ENCODE results near the gene PEX11G.
"Not testable (repeated sequence)": the region's sequence is repeated elsewhere in the genome, so short reads cannot be mapped to it uniquely, and the experiment has no call there.

The PEX11G gene

DNA sequence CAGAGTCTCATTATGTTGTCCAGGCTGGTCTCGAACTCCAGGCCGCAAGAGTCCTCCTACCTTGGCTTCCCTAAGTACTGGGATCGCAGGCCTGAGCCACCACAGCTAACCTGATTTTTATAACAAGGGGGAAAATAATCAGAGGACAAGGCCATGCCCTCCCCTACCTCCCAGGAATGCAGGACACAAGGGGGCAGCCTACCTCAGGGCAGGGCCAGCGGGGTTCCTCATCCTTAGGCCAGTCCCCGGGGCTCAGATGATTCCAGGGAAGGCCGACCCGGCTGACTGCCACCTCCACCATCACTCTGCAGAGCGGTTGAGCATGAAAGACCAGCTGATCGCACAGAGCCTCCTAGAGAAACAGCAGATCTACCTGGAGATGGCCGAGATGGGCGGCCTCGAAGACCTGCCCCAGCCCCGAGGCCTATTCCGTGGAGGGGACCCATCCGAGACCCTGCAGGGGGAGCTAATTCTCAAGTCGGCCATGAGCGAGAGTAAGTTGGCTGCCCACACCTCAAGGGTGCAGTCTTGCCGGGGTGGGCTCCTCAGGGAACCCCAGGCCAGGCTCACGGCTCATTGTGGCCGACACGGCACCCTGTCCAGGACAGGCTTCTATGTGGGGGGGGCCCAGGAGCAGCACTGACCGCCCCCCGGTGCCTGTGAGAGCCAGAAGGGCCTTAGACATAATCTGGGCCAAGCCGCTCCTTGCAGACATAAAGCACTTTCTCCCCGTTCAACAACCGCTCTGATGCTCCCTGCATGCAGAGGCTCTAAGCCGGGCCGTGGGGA is 26.8 kb downstream of the PEX11G start:
- DNase-seq, result no peak

GRCh38 chr19:7460562-7460966 is 28.3 kb downstream of the PEX11G start:
- DNase-seq, result no peak

DNA sequence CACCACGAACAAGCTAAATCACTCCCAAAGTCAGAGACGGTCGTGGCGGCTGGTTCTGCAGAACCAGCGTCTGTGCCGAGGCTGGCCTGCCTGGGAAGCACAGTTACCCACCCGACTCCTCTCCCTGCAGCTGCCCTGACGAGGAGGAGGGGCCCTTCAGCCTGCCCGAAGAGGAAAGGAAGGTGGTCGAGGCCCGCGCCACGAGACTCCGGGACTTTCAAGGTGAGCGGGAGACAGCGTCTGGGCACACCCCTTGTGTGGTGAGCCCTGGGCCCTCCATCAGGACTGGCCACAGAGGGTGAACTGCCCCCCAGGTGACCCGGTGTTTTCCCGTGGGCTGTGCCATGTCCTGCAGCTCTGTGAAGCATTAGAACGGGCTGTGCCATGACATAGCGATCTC is 29.1 kb downstream of the PEX11G start:
- DNase-seq, result no peak

DNA sequence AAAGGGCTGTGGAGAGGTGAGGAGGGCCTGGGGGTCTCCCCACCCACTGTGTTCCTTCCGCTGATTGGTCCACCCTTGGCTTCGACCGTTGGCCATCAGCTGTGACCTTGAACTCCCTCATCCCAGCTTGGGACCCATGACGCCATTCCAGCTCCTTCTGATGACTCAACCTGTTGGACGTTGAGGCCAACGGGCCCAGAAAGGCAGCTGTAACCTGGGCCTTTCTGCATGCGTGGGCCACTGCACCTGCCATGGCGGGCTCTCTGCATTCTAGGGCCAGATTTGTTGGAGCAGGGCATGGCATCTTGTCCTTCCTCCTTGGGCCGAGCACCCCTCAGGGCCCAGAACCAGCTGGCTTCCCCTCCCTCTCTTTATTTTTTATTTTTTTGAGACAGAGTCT is 30.2 kb downstream of the PEX11G start:
- no peak for DNase-seq

GRCh38 chr19:7456964-7457541 is 31.8 kb downstream of the PEX11G start:
- DNase-seq, result no peak

DNA sequence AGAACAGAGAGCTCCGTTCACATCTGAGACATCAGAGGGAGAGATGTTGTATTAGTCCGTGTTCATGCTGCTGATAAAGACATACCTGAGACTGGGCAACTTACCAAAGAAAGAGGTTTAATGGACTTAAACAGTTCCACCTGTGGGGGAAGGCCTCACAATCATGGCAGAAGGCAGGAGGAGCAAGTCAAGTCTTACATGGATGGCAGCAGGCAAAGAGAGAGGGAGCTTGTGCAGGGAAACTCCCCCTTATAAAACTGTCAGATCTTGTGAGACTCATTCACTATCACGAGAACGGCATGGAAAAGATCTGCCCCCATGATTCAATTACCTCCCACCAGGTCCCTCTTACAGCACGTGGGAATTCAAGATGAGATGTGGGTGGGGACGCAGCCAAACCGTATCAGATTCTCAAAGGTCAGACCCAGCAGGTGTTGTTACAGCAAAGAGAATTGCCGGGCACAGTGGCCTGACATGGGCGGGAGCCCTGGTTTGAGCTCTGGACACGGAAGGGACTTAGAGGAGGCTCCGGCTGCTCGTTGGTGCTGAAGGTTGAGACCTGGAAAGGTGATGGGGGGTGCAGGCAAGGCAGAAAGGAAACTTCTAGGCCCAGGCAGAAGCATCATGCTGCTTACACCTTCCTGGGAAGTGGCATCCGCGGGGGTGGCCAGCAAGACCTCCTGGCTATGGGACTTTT is 33.1 kb downstream of the PEX11G start:
- DNase-seq, result no peak

DNA sequence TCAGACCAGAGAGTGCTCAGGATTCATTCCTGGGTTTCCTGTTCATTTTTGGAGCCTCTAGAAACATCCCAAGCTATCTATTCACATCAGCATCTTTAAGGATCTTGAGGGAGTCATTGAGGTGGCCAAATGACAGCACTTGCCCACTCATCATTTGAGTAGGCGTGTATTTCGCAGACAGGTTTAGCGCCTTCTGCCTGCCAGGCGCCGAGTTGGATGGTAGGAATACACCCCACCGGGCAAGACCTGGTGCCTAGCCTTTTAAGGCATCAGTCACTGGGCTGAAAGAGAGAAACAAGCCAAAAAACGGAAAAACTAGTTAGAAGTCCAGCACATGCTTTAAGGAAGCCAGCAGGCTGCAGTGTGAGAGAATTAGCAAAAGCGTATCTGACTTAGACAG is 33.8 kb downstream of the PEX11G start:
- no peak for DNase-seq

DNA sequence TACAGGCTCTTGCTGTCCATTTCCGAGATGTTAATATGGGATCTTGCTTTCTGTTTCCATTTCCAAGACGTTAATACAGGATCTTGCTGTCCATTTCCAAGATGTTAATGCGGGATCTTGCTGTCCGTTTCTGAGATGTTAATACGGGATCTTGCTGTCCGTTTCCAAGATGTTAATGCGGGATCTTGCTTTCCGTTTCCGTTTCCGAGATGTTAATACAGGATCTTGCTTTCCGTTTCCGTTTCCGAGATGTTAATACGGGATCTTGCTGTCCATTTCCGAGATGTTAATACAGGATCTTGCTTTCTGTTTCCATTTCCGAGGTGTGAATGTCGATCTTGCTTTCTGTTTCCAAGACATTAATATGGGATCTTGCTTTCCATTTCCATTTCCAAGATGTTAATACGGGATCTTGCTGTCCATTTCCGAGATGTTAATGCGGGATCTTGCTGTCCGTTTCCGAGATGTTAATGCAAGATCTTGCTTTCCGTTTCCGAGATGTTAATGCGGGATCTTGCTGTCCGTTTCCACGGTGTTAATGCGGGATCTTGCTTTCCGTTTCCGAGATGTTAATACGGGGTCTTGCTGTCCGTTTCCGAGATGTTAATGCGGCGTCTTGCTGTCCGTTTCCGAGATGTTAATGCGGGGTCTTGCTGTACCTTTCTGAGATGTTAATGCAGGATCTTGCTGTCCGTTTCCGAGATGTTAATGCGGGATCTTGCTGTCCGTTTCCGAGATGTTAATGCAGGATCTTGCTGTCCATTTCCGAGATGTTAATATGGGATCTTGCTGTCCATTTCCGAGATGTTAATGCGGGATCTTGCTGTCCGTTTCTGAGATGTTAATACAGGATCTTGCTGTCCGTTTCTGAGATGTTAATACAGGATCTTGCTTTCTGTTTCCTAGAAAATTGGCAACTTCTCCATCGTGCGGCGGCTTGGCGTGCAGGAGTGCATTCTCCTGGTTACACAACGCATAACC is 38.3 kb downstream of the PEX11G start:
- no peak for DNase-seq

DNA sequence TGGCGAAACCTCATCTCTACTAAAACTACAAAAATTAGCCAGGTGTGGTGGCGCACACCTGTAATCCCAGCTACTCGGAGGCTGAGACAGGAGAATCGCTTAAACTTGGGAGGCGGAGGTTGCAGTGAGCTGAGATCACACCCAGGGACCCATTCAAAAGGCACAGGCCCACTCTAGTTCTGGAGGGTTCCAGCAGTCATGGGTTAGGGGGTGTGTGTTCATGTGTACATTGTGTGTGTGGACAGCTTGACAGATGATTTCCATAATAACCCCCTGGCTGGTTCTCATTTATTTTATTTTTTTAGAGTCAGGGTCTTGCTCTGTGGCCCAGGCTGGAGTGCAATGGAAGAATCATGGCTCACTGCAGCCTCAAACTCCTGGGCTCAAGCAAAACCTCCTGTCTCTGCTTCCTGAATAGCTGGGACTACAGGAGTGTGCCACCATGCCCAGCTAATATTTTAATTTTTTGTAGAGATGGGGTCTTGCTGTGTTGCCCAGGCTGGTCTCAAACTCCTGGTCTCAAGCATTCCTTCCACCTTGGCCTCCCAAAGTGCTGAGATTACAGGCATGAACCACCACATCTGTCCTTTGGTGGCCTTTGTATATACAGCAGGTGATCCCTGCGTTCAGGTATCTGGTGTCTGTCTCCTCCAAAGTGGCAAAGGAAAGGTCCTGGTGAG is 39.3 kb downstream of the PEX11G start:
- DNase-seq, result not testable (repeated sequence)

DNA sequence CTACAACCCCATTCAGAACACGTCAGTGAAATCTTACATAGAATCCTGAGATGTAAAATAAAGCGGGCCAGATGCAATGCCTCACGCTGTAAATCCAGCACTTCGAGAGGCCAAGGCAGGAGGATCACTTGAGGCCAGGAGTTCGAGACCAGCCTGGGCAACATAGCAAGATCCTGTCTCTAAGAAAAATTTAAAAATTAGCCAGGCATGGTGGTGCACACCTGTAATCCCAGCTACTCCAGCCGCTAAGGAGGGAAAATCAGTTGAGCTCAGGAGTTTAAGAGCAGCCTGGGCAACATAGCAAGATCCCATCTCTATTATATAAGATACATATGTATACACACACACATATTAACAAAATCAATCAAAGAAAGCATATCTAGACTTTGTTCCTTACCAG is 41.2 kb downstream of the PEX11G start:
- no peak for DNase-seq

GRCh38 chr19:7445104-7445503 is 43.7 kb downstream of the PEX11G start:
- no peak for DNase-seq

- no peak for DNase-seq
These were observed 44.8 kb downstream of the PEX11G start for GRCh38 chr19:7444042-7444441.

DNA sequence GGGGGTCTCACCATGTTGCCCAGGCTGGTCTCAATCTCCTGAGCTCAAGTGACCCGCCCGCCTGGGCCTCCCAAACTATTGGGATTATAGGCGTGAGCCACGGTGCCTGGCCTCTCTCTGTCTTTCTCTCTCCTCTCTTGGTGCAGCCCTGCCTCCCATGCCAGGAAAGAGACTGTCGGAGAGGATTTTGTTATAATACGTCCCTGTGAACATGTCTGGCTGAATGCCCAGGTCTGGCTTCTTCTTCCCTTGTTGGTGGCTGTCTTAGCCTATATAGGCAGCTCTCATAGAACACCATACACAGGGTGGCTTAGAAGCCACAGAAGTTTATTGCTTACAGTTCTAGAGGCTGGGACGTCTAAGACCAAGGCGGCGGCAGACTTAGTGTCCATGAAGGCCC is 46.4 kb downstream of the PEX11G start:
- no peak for DNase-seq

DNA sequence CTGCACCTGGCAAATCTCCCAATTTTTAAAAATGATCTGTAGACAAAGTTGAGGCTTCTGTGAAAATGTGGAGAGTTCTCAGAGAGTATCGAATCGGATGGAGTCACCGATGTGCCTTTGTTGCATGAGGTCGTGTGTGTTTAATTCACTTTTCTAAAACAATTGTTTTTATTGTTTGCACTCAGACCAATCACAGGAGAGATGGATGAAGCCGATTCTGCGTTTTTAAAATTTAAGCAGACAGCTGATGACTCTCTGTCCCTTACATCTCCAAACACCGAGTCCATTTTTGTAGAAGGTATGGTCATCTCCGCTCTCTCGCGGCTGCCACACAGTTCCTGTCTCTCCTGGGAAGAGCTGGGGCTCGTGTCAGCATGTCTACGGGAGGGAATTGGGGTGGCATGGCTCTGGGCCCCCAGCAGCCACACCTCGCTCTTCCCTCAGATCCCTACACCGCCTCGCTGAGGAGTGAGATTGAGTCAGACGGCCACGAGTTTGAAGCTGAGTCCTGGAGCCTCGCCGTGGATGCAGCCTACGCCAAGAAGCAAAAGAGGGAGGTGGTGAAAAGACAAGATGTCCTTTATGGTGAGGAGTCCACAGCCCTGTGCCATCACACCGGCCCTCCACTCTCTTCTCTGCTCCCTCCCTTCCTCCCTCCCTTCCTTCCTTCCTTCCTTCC is 47.2 kb downstream of the PEX11G start:
- DNase-seq, result no peak

DNA sequence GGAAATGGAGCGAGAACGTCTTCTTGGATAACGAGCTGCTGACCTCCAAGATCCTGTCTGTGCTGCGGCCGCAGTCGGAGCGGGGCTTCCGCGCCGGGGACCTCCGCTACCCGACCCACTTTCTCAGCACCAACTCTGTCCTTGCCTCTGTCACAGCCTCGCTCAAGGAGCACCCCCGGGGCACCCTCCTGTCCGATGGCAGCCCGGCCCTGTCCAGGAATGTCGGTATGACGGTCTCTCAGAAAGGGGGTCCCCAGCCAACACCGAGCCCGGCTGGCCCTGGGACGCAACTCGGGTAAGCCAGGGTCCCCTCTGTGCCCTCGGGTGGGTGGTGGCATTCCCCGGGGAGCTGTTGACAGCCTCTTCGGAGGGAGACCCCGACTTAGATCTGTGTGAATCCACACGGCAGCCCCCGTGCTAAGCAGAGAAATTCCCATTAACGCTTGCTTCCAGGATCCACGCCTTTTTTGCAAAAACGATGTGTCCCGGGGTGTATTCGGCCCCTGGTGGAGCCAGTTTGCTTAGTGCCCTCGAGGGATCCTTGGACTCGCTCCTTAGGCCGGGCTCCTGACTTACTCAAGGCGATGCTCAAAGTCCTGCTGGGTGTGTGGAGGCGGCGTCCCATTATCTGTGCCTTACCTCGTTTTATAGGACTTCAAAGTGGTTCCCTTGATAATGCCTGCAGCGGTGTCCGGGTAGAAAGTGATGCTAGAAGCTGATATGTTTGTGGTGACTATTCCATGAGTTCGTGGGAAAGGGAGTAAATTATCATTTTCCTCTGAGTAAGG is 48.5 kb downstream of the PEX11G start:
- DNase-seq, result no peak

DNA sequence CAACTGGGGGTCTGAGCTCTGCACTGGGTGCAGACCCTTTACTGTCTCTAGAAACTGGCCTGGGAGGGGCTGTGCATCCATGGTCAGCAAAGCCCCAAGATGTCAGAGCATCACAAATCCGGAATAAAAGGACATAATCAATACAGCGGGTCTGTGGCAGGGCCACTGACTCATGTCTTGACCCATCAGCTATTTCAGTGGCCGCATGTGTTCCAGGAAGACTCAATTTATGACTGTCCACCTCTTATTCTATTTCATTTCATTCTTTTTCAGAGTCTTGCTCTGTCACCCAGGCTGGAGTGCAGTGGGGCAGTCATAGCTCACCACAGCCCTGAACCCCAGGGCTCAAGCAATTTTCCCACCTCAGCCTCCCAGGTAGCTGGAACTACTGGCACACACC is 53.2 kb downstream of the PEX11G start:
- no peak for DNase-seq

GRCh38 chr19:7434391-7434790 is 54.4 kb downstream of the PEX11G start:
- DNase-seq, result peak; percentile 75

DNA sequence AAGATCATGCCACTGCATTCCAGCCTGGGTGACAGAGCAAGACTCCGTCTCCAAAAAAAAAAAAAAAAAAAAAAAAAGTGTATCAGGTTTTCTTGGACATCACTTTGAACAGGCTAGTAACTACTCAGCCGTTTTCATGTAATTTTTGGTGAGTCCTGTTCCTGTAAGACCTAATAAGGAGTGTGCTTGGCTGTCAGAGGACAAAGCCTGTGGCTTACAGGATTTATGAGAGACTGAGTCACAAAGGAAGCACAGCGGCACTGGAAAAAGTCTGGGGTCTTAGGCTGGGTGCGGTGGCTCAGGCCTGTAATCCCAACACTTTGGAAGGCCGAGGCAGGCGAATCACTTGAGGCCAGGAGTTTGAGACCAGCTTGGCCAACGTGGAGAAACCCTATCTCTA is 55.4 kb downstream of the PEX11G start:
- DNase-seq, result not testable (repeated sequence)

GRCh38 chr19:7429638-7430282 is 59.1 kb downstream of the PEX11G start:
- no peak for DNase-seq

DNA sequence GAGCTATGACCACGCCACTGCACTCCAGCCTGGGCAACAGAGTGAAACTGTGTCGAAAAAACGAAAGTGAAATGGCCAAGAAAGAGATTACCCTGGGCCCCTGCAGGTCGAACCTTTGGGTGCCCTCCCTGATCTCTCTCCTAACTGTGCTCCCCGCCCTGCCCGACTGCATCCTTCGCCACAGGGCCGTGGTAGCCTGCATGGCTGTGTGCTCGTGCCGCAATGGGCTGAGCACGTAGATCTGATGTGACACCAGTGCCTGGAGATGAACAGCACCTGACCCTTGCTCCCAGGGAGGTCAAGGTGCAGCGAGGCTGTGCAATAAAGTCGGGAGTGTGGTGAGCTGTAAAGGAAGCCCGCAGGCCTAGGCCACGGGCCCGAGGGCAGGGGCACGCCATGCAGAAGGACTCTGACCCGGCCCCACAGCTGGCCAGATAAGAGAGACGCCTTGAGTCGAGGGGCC is 60.2 kb downstream of the PEX11G start:
- DNase-seq, result no peak
